HUES6 (cell line): ENCODE data around the gene SPINK2.
A peak's percentile ranks its signal among the peaks of the same experiment; 100 is the strongest.

ENCODE experiments used
- H3K27ac ChIP-seq: 2 replicates; pipeline ENCODE4 v1.7.0; 2013; ENCODE audit warnings: low read depth, mild to moderate bottlenecking, low read length, inconsistent platforms
- H3K27me3 ChIP-seq: 2 replicates; pipeline ENCODE4 v1.6.1; 2013; ENCODE audit warnings: low read length; ENCODE audit not compliant: control insufficient read depth, insufficient read depth
- H3K36me3 ChIP-seq: 2 replicates; pipeline ENCODE4 v1.6.1; 2013; ENCODE audit warnings: low read length; ENCODE audit not compliant: control insufficient read depth, insufficient read depth
- H3K4me1 ChIP-seq: 2 replicates; pipeline ENCODE4 v1.6.1; 2013; ENCODE audit warnings: low read length; ENCODE audit not compliant: control insufficient read depth, insufficient read depth
- H3K4me3 ChIP-seq: 2 replicates; pipeline ENCODE4 v1.5.1; 2013; ENCODE audit warnings: low read depth, low read length
- H3K9ac ChIP-seq: one replicate; pipeline ENCODE4 v1.6.1; 2013; ENCODE audit warnings: mild to moderate bottlenecking, low read length
- H3K9me3 ChIP-seq: 2 replicates; pipeline ENCODE4 v1.6.1; 2013; ENCODE audit warnings: low read depth, low read length; ENCODE audit not compliant: control insufficient read depth, insufficient read depth

The SPINK2 gene

DNA sequence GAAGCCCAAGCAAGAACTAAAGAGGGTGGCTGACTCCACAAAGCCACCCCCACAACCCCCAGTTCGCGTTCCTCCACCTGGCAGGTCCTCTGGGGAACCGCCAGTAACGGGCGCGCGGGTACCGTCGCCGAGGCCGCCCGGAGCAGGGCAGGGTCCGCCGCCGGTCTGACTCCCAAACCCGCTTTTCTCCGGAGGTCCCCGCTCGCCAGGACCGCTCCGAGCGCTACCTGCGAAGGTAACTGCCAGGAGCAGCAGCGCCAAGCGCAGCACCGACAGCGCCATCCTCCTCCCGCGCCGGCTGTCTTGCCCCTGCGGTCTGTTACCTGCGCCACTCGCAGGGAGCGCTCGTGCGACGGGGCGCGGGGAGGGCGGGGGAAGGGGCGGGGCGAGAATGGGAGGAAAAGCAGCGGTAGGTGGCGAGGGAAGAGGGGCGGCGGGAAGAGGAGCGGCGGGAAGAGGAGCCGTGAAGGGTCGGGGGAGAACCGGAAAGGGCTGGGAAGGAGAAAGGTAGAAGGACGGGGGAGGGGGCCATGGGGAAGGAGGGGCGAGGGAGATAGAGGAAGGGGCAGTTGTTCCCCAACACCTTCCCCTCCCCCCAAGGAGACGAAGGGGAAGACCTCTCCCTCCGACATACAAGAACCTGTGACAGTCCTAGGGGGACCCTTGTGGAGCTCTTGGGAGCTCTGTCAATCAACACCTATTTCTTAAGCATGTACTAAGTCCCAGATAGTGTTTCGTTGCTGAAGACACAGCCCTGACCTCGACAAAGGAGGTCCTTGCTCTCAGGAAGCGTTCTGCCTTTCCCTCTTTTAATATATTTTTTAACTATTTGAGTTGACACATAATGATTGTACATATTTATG lies at the start of gene SPINK2:
SPINK2 (minus strand) TSS at position 321 of the 863 bp plus-strand sequence; CDS start at position 282, 39 bp downstream.
- Histone ChIP-seq H3K9ac (peak within 1 kb of the TSS; percentile 54), H3K36me3 (no peaks in the 10 kb centered on the region), H3K27me3 (peaks cover 22% of the 10 kb centered on the region), H3K27ac (no peak within 1 kb of the TSS), H3K9me3 (no peaks in the 10 kb centered on the region), H3K4me3 (peak within 1 kb of the TSS; percentile 74), H3K4me1 (peaks cover 4% of the 10 kb centered on the region; the same call in 1 of the 2 replicates)

GRCh38 chr4:56870946-56871345 lies 49.4 kb upstream of the SPINK2 start:
- H3K4me3 ChIP-seq, result no peak overlapping the region
- no peaks in the 10 kb centered on the region for H3K27me3 ChIP-seq
- H3K4me1 ChIP-seq, result peaks cover 17% of the 10 kb centered on the region
- H3K27ac ChIP-seq, result no peak overlapping the region
- H3K9me3 ChIP-seq, result no peaks in the 10 kb centered on the region
- H3K36me3 ChIP-seq, result no peaks in the 10 kb centered on the region
- H3K9ac ChIP-seq, result no peak overlapping the region

DNA sequence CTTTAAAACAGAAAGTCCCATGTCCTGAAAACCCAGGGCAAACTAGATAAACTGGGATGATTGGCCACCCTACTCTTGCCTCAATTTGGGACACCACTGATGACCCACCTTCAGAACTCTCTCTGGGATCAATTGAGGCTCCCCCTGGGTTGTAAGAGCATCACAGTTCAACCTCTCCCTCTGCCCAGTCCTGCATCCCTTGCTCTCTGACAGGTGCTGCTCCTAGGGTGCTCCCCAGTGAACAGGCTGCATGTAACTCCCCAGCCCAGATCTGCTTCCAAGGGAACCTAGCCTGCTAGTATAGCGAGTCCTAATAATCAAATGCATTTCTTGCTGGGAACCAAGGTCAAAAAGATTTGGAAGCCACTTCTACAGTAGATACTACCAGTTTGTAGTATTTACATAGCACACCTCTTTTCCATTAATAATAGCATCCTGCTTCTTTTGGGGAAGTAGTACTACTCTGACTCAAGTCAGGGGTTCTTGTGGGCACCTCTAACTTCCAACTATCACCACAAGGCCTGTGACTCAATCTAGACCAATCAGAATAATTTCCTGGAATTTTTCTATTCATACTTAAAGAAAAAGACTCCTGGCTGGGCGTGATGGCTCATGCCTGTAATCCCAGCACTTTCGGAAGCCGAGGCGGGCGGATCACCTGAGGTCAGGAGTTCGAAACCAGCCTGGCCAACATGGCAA lies 42.1 kb upstream of the SPINK2 start:
- no peak overlapping the region for H3K9ac ChIP-seq
- no peaks in the 10 kb centered on the region for H3K27me3 ChIP-seq
- H3K4me1 ChIP-seq, result peaks cover 8% of the 10 kb centered on the region
- no peak overlapping the region for H3K4me3 ChIP-seq
- no peak overlapping the region for H3K27ac ChIP-seq
- H3K36me3 ChIP-seq, result no peaks in the 10 kb centered on the region
- H3K9me3 ChIP-seq, result no peaks in the 10 kb centered on the region

DNA sequence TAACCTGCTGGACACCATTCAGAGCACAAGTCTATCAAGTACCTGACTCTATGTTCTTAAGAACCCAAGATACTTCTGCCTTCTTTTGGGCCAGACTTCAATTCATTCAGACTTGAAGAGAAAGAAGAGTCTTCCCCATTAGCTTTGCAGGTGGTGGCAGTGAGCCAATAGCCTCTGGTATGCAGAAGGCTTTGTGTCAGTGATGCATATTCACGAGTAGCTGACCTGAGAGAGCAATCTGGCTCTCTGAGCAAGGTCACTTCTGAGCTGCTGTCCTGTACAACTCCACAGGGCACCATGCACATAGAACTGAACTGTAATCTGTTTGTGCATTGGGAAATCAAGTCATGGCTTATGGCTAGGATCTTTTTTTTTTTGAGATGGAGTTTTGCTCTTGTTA lies 39.9 kb upstream of the SPINK2 start:
- Histone ChIP-seq H3K9ac (no peak overlapping the region), H3K36me3 (no peaks in the 10 kb centered on the region), H3K27me3 (no peaks in the 10 kb centered on the region), H3K27ac (no peak overlapping the region), H3K9me3 (no peaks in the 10 kb centered on the region), H3K4me3 (no peak overlapping the region), H3K4me1 (peaks cover 11% of the 10 kb centered on the region)

- Histone ChIP-seq H3K4me3 (no peak overlapping the region), H3K9ac (no peak overlapping the region), H3K27ac (no peak overlapping the region), H3K27me3 (no peaks in the 10 kb centered on the region), H3K36me3 (no peaks in the 10 kb centered on the region), H3K4me1 (peaks cover 11% of the 10 kb centered on the region), H3K9me3 (no peaks in the 10 kb centered on the region)
These were observed 39.3 kb upstream of the SPINK2 start for GRCh38 chr4:56860781-56861180.

- Histone ChIP-seq H3K4me1 (peaks cover 11% of the 10 kb centered on the region), H3K27me3 (no peaks in the 10 kb centered on the region)
These were observed 38.3 kb upstream of the SPINK2 start for GRCh38 chr4:56859841-56860240.

GRCh38 chr4:56857601-56858309 lies 36.3 kb upstream of the SPINK2 start:
- H3K36me3 ChIP-seq, result no peaks in the 10 kb centered on the region
- H3K9ac ChIP-seq, result no peak overlapping the region
- no peak overlapping the region for H3K4me3 ChIP-seq
- H3K27ac ChIP-seq, result no peak overlapping the region
- H3K27me3 ChIP-seq, result no peaks in the 10 kb centered on the region
- no peaks in the 10 kb centered on the region for H3K9me3 ChIP-seq
- peaks cover 11% of the 10 kb centered on the region for H3K4me1 ChIP-seq

More at GRCh38 chr4:56859841-56860240, 38.3 kb upstream of the SPINK2 start:
- Histone ChIP-seq H3K9ac (no peak overlapping the region), H3K4me3 (no peak overlapping the region), H3K36me3 (no peaks in the 10 kb centered on the region), H3K27ac (no peak overlapping the region), H3K9me3 (no peaks in the 10 kb centered on the region)

- Histone ChIP-seq H3K27me3 (no peaks in the 10 kb centered on the region), H3K4me3 (no peak overlapping the region), H3K9ac (no peak overlapping the region), H3K27ac (no peak overlapping the region), H3K9me3 (no peaks in the 10 kb centered on the region), H3K4me1 (peaks cover 11% of the 10 kb centered on the region), H3K36me3 (no peaks in the 10 kb centered on the region)
These were observed 35.2 kb upstream of the SPINK2 start for GRCh38 chr4:56856656-56857055.

- H3K9me3 ChIP-seq, result no peaks in the 10 kb centered on the region
- no peak overlapping the region for H3K4me3 ChIP-seq
- no peak overlapping the region for H3K9ac ChIP-seq
- peaks cover 4% of the 10 kb centered on the region; the same call in 1 of the 2 replicates for H3K4me1 ChIP-seq
- H3K27ac ChIP-seq, result no peak overlapping the region
- H3K36me3 ChIP-seq, result no peaks in the 10 kb centered on the region
- H3K27me3 ChIP-seq, result peaks cover 14% of the 10 kb centered on the region; the same call in 1 of the 2 replicates
These were observed 29.4 kb upstream of the SPINK2 start for GRCh38 chr4:56850910-56851309.

GRCh38 chr4:56844802-56845580 lies 23.5 kb upstream of the SPINK2 start:
- Histone ChIP-seq H3K27ac (peak overlapping the region; percentile 60; the same call in 1 of the 2 replicates), H3K36me3 (no peaks in the 10 kb centered on the region), H3K4me1 (peaks cover 33% of the 10 kb centered on the region), H3K9me3 (no peaks in the 10 kb centered on the region), H3K27me3 (peaks cover 20% of the 10 kb centered on the region; the same call in 1 of the 2 replicates), H3K9ac (peak overlapping the region; percentile 57), H3K4me3 (peak overlapping the region; percentile 33)
